ENCODE data around the gene KMT2B. TPM values are rescaled to one million over a fixed set of nuclear protein-coding genes. Genes with fewer than 3 reads are reported as not detected.

The KMT2B gene
- total and polyA plus RNA-seq, 2 of the 8 experiments (the other 6 are each of a cell fraction or from before 2014, with no cell fraction given), result 26.7 to 38.6 TPM

- TF ChIP-seq ATF2 (IDR thresholded peaks at IDR 0.05; ENCODE audit: low read length), result no peak
- peak; percentile 75 for TF ChIP-seq NRF1 (IDR thresholded peaks at IDR 0.05; ENCODE audit: low read depth, low read length)
- peak; percentile 99 for TF ChIP-seq CEBPB (IDR thresholded peaks at IDR 0.05; ENCODE audit: low read depth, low read length)
- TF ChIP-seq BRCA1 (IDR thresholded peaks at IDR 0.05; ENCODE audit: low read depth, low read length), result peak; percentile 79
- 0 out of 2 replicates have a peak, but pooled peaks have one; percentile 8 for TF ChIP-seq BACH1 (IDR thresholded peaks at IDR 0.05; ENCODE audit: low read length)
- peak; percentile 72 for TF ChIP-seq CREB1 (IDR thresholded peaks at IDR 0.05)
- TF ChIP-seq YY1 (IDR thresholded peaks at IDR 0.05; ENCODE audit: low read depth, low read length), result no peak
- TF ChIP-seq EZH2 (IDR thresholded peaks at IDR 0.05; ENCODE audit: low read depth, low read length, severe bottlenecking), result no peak
- TF ChIP-seq POLR2A (IDR thresholded peaks at IDR 0.05; ENCODE audit: control extremely low read depth in 1 of 2, low read depth in 2 of 2, low read length in 2 of 2), result no peak
- no peak for TF ChIP-seq USF2 (IDR thresholded peaks at IDR 0.05; ENCODE audit: low read length)
- peak; percentile 65 for TF ChIP-seq TBP (IDR thresholded peaks at IDR 0.05; ENCODE audit: low read depth, low read length)
- TF ChIP-seq HDAC2 (IDR thresholded peaks at IDR 0.05; ENCODE audit: borderline replicate concordance in 1 of 2, low read depth in 2 of 2, low read length in 2 of 2), result peak in 1 of 2 experiments; percentile 82; a peak in 2 of 4 replicates
- TF ChIP-seq POU5F1 (IDR thresholded peaks at IDR 0.05; ENCODE audit: low read depth, low read length), result no peak
- peak; percentile 48; a peak in 1 of 4 replicates for TF ChIP-seq SIN3A (conservative IDR thresholded peaks at IDR 0.05 in 1 of 2, IDR thresholded peaks at IDR 0.05 in 1 of 2; ENCODE audit: low read depth in 1 of 2, low read length in 2 of 2)
- peak; percentile 66 for TF ChIP-seq NANOG (IDR thresholded peaks at IDR 0.05; ENCODE audit: insufficient read depth, low read depth, low read length, poor library complexity, severe bottlenecking)
- TF ChIP-seq TCF12 (IDR thresholded peaks at IDR 0.05; ENCODE audit: low read depth, low read length), result no peak
- peak; percentile 82; the same call in 1 of the 2 replicates for TF ChIP-seq GABPA (IDR thresholded peaks at IDR 0.05; ENCODE audit: borderline replicate concordance, insufficient read depth, low read length)
- peak; percentile 37; the same call in 1 of the 2 replicates for TF ChIP-seq PHF8 (conservative IDR thresholded peaks at IDR 0.05; ENCODE audit: low read depth, low read length)
- TF ChIP-seq CHD2 (IDR thresholded peaks at IDR 0.05; ENCODE audit: low read length), result peak; percentile 96
- TF ChIP-seq SAP30 (IDR thresholded peaks at IDR 0.05; ENCODE audit: insufficient read depth, insufficient replicate concordance, low read length), result peak; percentile 89
These were observed 30.6 kb downstream of the KMT2B start, which contains the start of gene LIN37 (continued) for GRCh38 chr19:35748106-35749020.

All from H1 (cell line).